H9 (cell line): ENCODE data around the gene PITPNM3. TPM values are rescaled to one million over a fixed set of nuclear protein-coding genes. Genes with fewer than 3 reads are reported as not detected.

Experiments
- DNase-seq: peaks from one replicate; pipeline ENCODE4 v3.0.0-alpha.2; 2017
- H2AFZ ChIP-seq: one replicate; pipeline ENCODE4 v1.6.1; 2013; ENCODE audit warnings: mild to moderate bottlenecking, low read length, control low read depth, moderate library complexity
- H2AK5ac ChIP-seq: 2 replicates; pipeline ENCODE4 v1.6.1; 2013; ENCODE audit warnings: low read length, control low read depth, mixed read lengths; ENCODE audit not compliant: insufficient read length
- H2BK120ac ChIP-seq: one replicate; pipeline ENCODE4 v1.6.1; 2013; ENCODE audit warnings: low read depth, mild to moderate bottlenecking, low read length, control low read depth, inconsistent platforms; ENCODE audit not compliant: poor library complexity, severe bottlenecking
- H2BK12ac ChIP-seq: 2 replicates; pipeline ENCODE4 v1.6.1; 2013; ENCODE audit warnings: low read length, control low read depth, mixed read lengths, low read depth; ENCODE audit not compliant: insufficient read length
- H2BK15ac ChIP-seq: 2 replicates; pipeline ENCODE4 v1.6.1; 2013; ENCODE audit warnings: low read depth, low read length, control low read depth
- H2BK20ac ChIP-seq: one replicate; pipeline ENCODE4 v1.6.1; 2013; ENCODE audit warnings: low read depth, mild to moderate bottlenecking, low read length, control low read depth, inconsistent platforms; ENCODE audit not compliant: poor library complexity, severe bottlenecking
- H2BK5ac ChIP-seq: 2 replicates; pipeline ENCODE4 v1.6.1; 2013; ENCODE audit warnings: low read length, control low read depth, mixed read lengths; ENCODE audit not compliant: insufficient read length
- H3K14ac ChIP-seq: 2 replicates; pipeline ENCODE4 v1.6.1; 2013; ENCODE audit warnings: low read length, control low read depth; ENCODE audit not compliant: insufficient read depth
- H3K18ac ChIP-seq: 2 replicates; pipeline ENCODE4 v1.6.1; 2013; ENCODE audit warnings: low read depth, mild to moderate bottlenecking, mixed read lengths, low read length, control low read depth; ENCODE audit not compliant: insufficient read length
- H3K23ac ChIP-seq: 2 replicates; pipeline ENCODE4 v1.6.1; 2013; ENCODE audit warnings: low read length, control low read depth, mixed read lengths, low read depth; ENCODE audit not compliant: insufficient read length
- H3K23me2 ChIP-seq: 2 replicates; pipeline ENCODE4 v1.6.1; 2013; ENCODE audit warnings: low read depth, mild to moderate bottlenecking, mixed read lengths, low read length, control low read depth; ENCODE audit not compliant: insufficient read length, poor library complexity, severe bottlenecking
- H3K27ac ChIP-seq: 2 replicates; pipeline ENCODE4 v1.5.1; 2013; ENCODE audit warnings: low read length, control low read depth, mixed read lengths, low read depth; ENCODE audit not compliant: insufficient read length
- H3K27me3 ChIP-seq: 2 replicates; pipeline ENCODE4 v1.6.1; 2013; ENCODE audit warnings: low read length, control low read depth, inconsistent platforms; ENCODE audit not compliant: insufficient read depth
- H3K4ac ChIP-seq: 2 replicates; pipeline ENCODE4 v1.6.1; 2013; ENCODE audit warnings: low read depth, mild to moderate bottlenecking, control low read depth, inconsistent platforms, low read length, moderate library complexity
- H3K4me1 ChIP-seq: 2 replicates; pipeline ENCODE4 v1.6.1; 2013; ENCODE audit warnings: low read length, control low read depth, inconsistent platforms; ENCODE audit not compliant: insufficient read depth
- H3K4me2 ChIP-seq: 2 replicates; pipeline ENCODE4 v1.6.1; 2013; ENCODE audit warnings: low read length, control low read depth, mixed read lengths; ENCODE audit not compliant: insufficient read length, insufficient read depth
- H3K56ac ChIP-seq: 2 replicates; pipeline ENCODE4 v1.6.1; 2013; ENCODE audit warnings: low read depth, mild to moderate bottlenecking, mixed read lengths, low read length, control low read depth; ENCODE audit not compliant: insufficient read length
- H3K79me1 ChIP-seq: 2 replicates; pipeline ENCODE4 v1.6.1; 2013; ENCODE audit warnings: low read depth, mild to moderate bottlenecking, moderate library complexity, low read length, control low read depth, inconsistent platforms; ENCODE audit not compliant: insufficient read depth, poor library complexity, severe bottlenecking
- H3K79me2 ChIP-seq: 2 replicates; pipeline ENCODE4 v1.6.1; 2013; ENCODE audit warnings: low read length, control low read depth, inconsistent platforms; ENCODE audit not compliant: insufficient read depth
- H3K9ac ChIP-seq: 2 replicates; pipeline ENCODE4 v1.6.1; 2013; ENCODE audit warnings: low read length, control low read depth, mixed read lengths; ENCODE audit not compliant: insufficient read length; ENCODE audit errors: extremely low read depth
- H3K9me3 ChIP-seq: one replicate; pipeline ENCODE4 v1.6.1; 2013; ENCODE audit warnings: low read depth, low read length, inconsistent platforms; ENCODE audit not compliant: control insufficient read depth
- H3T11ph ChIP-seq: one replicate; pipeline ENCODE4 v1.6.1; 2013; ENCODE audit warnings: mild to moderate bottlenecking, low read length, control low read depth, inconsistent platforms
- H4K20me1 ChIP-seq: one replicate; pipeline ENCODE4 v1.6.1; 2013; ENCODE audit not compliant: control insufficient read depth, insufficient read length, insufficient read depth
- H4K5ac ChIP-seq: 2 replicates; pipeline ENCODE4 v1.6.1; 2013; ENCODE audit warnings: low read depth, mild to moderate bottlenecking, mixed read lengths, low read length, control low read depth; ENCODE audit not compliant: insufficient read length
- H4K8ac ChIP-seq: replicated peaks from 2 replicates; pipeline ENCODE4 v1.6.1; 2013; ENCODE audit warnings: low read length, control low read depth, mixed read lengths, low read depth; ENCODE audit not compliant: insufficient read length
- H4K91ac ChIP-seq: 2 replicates; pipeline ENCODE4 v1.6.1; 2013; ENCODE audit warnings: low read depth, mild to moderate bottlenecking, moderate library complexity, mixed read lengths, low read length, control low read depth; ENCODE audit not compliant: insufficient read length
- H3K27ac Mint-ChIP-seq, 3 experiments: 2 replicates in 2 of 3; 3 replicates in 1 of 3; pipeline ENCODE4 v1.8.0; 2020 to 2021; ENCODE audit warnings: mixed read lengths in 3 of 3, mild to moderate bottlenecking in 1 of 3, moderate library complexity in 1 of 3
- H3K27me3 Mint-ChIP-seq: 2 replicates; pipeline ENCODE4 v1.8.0; 2021; ENCODE audit warnings: low read depth, mild to moderate bottlenecking, moderate library complexity, mixed read lengths
- H3K36me3 Mint-ChIP-seq, 3 experiments: 2 replicates in 2 of 3; 3 replicates in 1 of 3; pipeline ENCODE4 v1.8.0; 2020 to 2021; ENCODE audit warnings: low read depth in 3 of 3, mixed read lengths in 3 of 3; ENCODE audit not compliant: insufficient read depth in 1 of 3
- H3K4me1 Mint-ChIP-seq, 2 experiments: 2 replicates each; pipeline ENCODE4 v1.8.0; 2020; ENCODE audit warnings: mixed read lengths in 2 of 2
- H3K4me3 Mint-ChIP-seq, 2 experiments: 2 replicates in 1 of 2; 3 replicates in 1 of 2; pipeline ENCODE4 v1.8.0; 2020 to 2021; ENCODE audit warnings: mild to moderate bottlenecking in 2 of 2, mixed read lengths in 2 of 2, moderate library complexity in 1 of 2
- H3K9me3 Mint-ChIP-seq, 2 experiments: 2 replicates in 1 of 2; 3 replicates in 1 of 2; pipeline ENCODE4 v1.8.0; 2020; ENCODE audit warnings: mild to moderate bottlenecking in 2 of 2, mixed read lengths in 2 of 2, moderate library complexity in 1 of 2
- WGBS: extraction: QIAGEN DNeasy Blood & Tissue Kit; methylation state at CpG from one replicate; pipeline ENCODE4 v1.1.7; 2013; ENCODE audit warnings: missing lambda C conversion rate, low lambda C conversion rate, mixed read lengths; ENCODE audit not compliant: insufficient read length; ENCODE audit errors: extremely low coverage; 5-methylcytosine and 5-hydroxymethylcytosine counted together
- total RNA-seq: library from RNA; stranded (reverse); gene quantifications from 2 replicates; pipeline ENCODE4 v1.2.1, GENCODE V29; 2021
- TF ChIP-seq, protein P1 (sequence below): fragments of 200-600 bp; sonication (generic); conservative IDR thresholded peaks from 3 replicates; pipeline ENCODE4 v1.8.0; 2021; ENCODE audit warnings: antibody characterized with exemption, mild to moderate bottlenecking

The PITPNM3 gene
- total RNA-seq, 1 experiment from 2014 or later, result 3.4 TPM

DNA sequence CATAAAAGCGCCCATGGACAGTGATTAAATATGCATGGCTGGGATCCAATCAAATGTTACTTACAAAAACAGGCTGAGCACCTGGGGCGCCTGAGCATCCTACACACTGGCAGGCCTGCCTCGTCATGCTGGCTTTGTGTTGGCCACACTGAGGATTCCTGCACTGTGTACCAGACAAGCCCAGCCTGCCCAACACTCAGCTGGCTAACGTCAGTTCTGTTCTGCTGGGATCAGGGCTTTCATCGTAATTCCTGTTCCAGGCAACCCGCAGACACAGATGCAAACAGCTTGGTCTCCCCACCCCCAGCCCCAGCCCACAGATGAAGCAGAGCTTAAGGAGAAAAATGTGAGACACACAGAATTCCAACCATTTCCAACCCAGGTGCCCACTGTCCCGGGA lies 81.4 kb downstream of the PITPNM3 start:
- H2BK15ac ChIP-seq, result no peak overlapping the region
- Mint-ChIP-seq H3K9me3 (no peaks in the 10 kb centered on the region), H3K36me3 (no peaks in the 10 kb centered on the region; a peak in 1 of 7 replicates), H3K4me1 (peaks cover 29 to 47% of the 10 kb centered on the region in 2 experiments), H3K27me3 (peaks cover 2% of the 10 kb centered on the region; the same call in 1 of the 2 replicates), H3K4me3 (no peak overlapping the region), H3K27ac (peak overlapping the region in 1 of 3 experiments; percentile 88; a peak in 2 of 7 replicates)
- no peaks in the 10 kb centered on the region for H3K79me1 ChIP-seq
- H3K18ac ChIP-seq, result no peak overlapping the region
- H3T11ph ChIP-seq, result no peak overlapping the region
- no peak overlapping the region for H2BK120ac ChIP-seq
- TF ChIP-seq, protein P1, sequence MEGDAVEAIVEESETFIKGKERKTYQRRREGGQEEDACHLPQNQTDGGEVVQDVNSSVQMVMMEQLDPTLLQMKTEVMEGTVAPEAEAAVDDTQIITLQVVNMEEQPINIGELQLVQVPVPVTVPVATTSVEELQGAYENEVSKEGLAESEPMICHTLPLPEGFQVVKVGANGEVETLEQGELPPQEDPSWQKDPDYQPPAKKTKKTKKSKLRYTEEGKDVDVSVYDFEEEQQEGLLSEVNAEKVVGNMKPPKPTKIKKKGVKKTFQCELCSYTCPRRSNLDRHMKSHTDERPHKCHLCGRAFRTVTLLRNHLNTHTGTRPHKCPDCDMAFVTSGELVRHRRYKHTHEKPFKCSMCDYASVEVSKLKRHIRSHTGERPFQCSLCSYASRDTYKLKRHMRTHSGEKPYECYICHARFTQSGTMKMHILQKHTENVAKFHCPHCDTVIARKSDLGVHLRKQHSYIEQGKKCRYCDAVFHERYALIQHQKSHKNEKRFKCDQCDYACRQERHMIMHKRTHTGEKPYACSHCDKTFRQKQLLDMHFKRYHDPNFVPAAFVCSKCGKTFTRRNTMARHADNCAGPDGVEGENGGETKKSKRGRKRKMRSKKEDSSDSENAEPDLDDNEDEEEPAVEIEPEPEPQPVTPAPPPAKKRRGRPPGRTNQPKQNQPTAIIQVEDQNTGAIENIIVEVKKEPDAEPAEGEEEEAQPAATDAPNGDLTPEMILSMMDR, result no peak
- H3K4me2 ChIP-seq, result no peak overlapping the region
- H3K27ac ChIP-seq, result no peak overlapping the region
- no peaks in the 10 kb centered on the region for H3K27me3 ChIP-seq
- H3K23me2 ChIP-seq, result no peaks in the 10 kb centered on the region
- H3K4ac ChIP-seq, result no peak overlapping the region
- H2AK5ac ChIP-seq, result no peak overlapping the region
- no peaks in the 10 kb centered on the region for H3K4me1 ChIP-seq
- no peak overlapping the region for H2AFZ ChIP-seq
- no peak overlapping the region for H3K56ac ChIP-seq
- no peak overlapping the region for H4K5ac ChIP-seq
- H3K14ac ChIP-seq, result no peak overlapping the region
- no peaks in the 10 kb centered on the region for H3K9me3 ChIP-seq
- WGBS, result no CpG with 5 or more reads among the region's 7 CpGs
- H2BK20ac ChIP-seq, result no peak overlapping the region
- H4K8ac ChIP-seq, result no peak overlapping the region
- H4K91ac ChIP-seq, result no peak overlapping the region
- H3K23ac ChIP-seq, result no peak overlapping the region
- no peak overlapping the region for H2BK5ac ChIP-seq
- H2BK12ac ChIP-seq, result no peak overlapping the region
- no peaks in the 10 kb centered on the region for H3K79me2 ChIP-seq
- H3K9ac ChIP-seq, result no peak overlapping the region
- no peak for DNase-seq
- no peaks in the 10 kb centered on the region for H4K20me1 ChIP-seq
